Lower lobe of right lung (tissue), 2 donors: Measurements from ENCODE around the gene NPLOC4. TPM values are rescaled to one million over a fixed set of nuclear protein-coding genes. Genes with fewer than 3 reads are reported as not detected.

Source experiments
- ATAC-seq, 2 donors: fragments of 200-7000 bp; cut with Tn5 transposase; one replicate each; pipeline ENCODE4 v1.9.1; 2020 to 2022; ENCODE audit warnings: mild to moderate bottlenecking in 2 of 2, moderate library complexity in 2 of 2
- DNase-seq: peaks from one replicate; pipeline ENCODE4 v3.0.0-alpha.2; 2020
- H3K27ac ChIP-seq: fragments of 200-600 bp; one replicate; pipeline ENCODE4 v1.8.0; 2022
- H3K27me3 ChIP-seq: fragments of 200-600 bp; one replicate; pipeline ENCODE4 v1.8.0; 2022; ENCODE audit warnings: low read depth
- H3K36me3 ChIP-seq: fragments of 200-600 bp; one replicate; pipeline ENCODE4 v1.8.0; 2022; ENCODE audit warnings: mild to moderate bottlenecking
- H3K4me1 ChIP-seq: fragments of 200-600 bp; one replicate; pipeline ENCODE4 v1.8.0; 2022
- H3K4me3 ChIP-seq: fragments of 200-600 bp; one replicate; pipeline ENCODE4 v1.8.0; 2022; ENCODE audit warnings: mild to moderate bottlenecking
- H3K9me3 ChIP-seq: fragments of 200-600 bp; one replicate; pipeline ENCODE4 v1.8.0; 2022
- intact Hi-C: fragments of 100-400 bp; cut with DNase I; formaldehyde crosslinking; loops from one replicate; pipeline ENCODE4 v1.11.0; 2022
- total RNA-seq: library from RNA; stranded (reverse); fragmentation: NEBNext Ultra II Directional; extraction: Animal tissue kit (Norgen Biotek cat#: 25700); gene quantifications from one replicate; pipeline ENCODE4 v1.2.1, GENCODE V29; 2021
- TF ChIP-seq, protein P1 (sequence below): fragments of 200-600 bp; IDR thresholded peaks from one replicate; pipeline ENCODE4 v1.8.0; 2022; ENCODE audit warnings: antibody characterized with exemption, mild to moderate bottlenecking
- donor health status: DM: no; HTN: yes; CAD: no; lungs with severe emphysema.

Gene NPLOC4
- total RNA-seq, 1 donor from 2014 or later = 69.6 TPM

DNA sequence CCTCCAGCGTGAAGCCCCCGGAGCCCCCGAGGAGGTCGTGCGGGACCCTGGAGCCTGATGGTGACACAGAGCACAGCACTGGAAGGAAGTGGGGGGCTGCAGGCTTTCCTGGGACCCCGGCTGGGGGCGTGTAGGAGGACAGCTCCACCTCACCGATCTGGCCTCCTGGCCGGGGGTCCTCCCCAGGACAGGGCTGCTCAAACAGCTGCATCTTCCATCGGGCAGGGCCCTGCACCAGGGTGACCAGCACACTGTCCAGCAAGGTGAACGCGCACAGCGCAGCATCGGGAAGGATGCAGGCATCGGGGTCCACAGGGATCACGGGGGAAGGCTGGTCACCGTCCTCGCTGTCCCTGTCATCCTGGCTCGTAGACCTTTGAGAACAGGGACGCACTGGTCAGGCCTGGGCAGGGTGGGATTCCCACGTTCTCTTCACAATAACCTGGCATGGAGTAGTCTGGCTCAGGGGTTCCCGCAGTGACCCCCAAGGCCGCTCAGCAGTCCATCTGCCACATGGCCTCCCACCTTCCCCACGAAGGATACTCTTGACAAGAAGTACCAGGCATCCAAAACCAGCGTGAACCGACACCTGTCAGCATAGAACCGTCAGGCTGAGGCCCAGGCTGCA, 86.0 kb downstream of the NPLOC4 start:
- peak overlapping the region; percentile 100 for H3K4me3 ChIP-seq
- no peaks in the 10 kb centered on the region for H3K27me3 ChIP-seq
- TF ChIP-seq, protein P1, sequence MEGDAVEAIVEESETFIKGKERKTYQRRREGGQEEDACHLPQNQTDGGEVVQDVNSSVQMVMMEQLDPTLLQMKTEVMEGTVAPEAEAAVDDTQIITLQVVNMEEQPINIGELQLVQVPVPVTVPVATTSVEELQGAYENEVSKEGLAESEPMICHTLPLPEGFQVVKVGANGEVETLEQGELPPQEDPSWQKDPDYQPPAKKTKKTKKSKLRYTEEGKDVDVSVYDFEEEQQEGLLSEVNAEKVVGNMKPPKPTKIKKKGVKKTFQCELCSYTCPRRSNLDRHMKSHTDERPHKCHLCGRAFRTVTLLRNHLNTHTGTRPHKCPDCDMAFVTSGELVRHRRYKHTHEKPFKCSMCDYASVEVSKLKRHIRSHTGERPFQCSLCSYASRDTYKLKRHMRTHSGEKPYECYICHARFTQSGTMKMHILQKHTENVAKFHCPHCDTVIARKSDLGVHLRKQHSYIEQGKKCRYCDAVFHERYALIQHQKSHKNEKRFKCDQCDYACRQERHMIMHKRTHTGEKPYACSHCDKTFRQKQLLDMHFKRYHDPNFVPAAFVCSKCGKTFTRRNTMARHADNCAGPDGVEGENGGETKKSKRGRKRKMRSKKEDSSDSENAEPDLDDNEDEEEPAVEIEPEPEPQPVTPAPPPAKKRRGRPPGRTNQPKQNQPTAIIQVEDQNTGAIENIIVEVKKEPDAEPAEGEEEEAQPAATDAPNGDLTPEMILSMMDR = no peak
- peaks cover 28% of the 10 kb centered on the region for H3K4me1 ChIP-seq
- intact Hi-C loops = no loop called here
- no peak overlapping the region for H3K27ac ChIP-seq
- H3K36me3 ChIP-seq = peaks cover 43% of the 10 kb centered on the region
- no peaks in the 10 kb centered on the region for H3K9me3 ChIP-seq
- DNase-seq (no peak), ATAC-seq (no peak)

DNA sequence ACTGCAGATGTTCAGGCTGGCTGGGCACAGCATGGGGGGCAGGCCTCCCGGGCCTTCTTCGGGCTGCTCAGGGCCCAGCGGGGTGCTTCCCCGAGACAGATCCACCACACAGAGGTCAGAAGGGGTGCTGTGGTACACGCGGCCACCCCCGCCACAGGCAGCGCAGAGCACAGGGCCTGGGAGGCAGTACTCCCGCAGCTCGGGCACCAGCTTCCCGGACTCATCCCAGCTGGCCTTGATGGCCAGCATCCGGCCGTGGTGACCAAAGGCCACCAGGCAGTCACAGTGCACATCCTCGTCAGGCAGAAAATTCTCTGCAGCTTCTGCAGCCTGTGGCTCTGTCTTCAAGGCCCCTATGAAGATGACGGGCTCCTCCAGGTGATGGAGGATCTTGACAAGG, 86.6 kb downstream of the NPLOC4 start:
- intact Hi-C loops = no loop called here
- peaks cover 28% of the 10 kb centered on the region for H3K4me1 ChIP-seq
- no peak for ATAC-seq
- no peak overlapping the region for H3K4me3 ChIP-seq
- no peaks in the 10 kb centered on the region for H3K27me3 ChIP-seq
- H3K36me3 ChIP-seq = peaks cover 49% of the 10 kb centered on the region
- no peaks in the 10 kb centered on the region for H3K9me3 ChIP-seq
- TF ChIP-seq, protein P1 = no peak
- H3K27ac ChIP-seq = no peak overlapping the region
- no peak for DNase-seq

DNA sequence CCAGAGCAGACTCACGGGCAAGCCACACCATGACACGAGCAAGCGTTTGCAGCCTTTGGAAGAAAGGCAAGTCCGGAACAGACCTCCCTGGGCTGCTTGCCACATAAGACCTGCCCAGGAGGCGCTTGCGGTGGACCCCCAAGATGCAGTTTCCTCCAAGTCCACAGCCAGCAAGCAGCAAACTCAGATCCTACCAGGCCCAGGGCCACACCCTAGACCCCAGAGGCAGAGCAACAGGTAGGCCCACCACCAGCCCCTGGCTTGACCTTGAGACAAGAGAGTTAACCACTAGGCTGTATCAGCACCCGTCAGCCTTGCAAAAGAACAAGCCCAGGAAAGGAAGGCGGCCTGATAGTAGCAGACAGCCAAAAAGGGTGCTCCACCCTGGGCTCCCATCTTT, 87.1 kb downstream of the NPLOC4 start:
- Histone ChIP-seq H3K27me3 (no peaks in the 10 kb centered on the region), H3K27ac (no peak overlapping the region), H3K36me3 (peaks cover 54% of the 10 kb centered on the region), H3K4me1 (peaks cover 28% of the 10 kb centered on the region), H3K4me3 (no peak overlapping the region), H3K9me3 (no peaks in the 10 kb centered on the region)
- TF ChIP-seq, protein P1 = no peak
- intact Hi-C loops = no loop called here
- ATAC-seq (no peak), DNase-seq (no peak)

DNA sequence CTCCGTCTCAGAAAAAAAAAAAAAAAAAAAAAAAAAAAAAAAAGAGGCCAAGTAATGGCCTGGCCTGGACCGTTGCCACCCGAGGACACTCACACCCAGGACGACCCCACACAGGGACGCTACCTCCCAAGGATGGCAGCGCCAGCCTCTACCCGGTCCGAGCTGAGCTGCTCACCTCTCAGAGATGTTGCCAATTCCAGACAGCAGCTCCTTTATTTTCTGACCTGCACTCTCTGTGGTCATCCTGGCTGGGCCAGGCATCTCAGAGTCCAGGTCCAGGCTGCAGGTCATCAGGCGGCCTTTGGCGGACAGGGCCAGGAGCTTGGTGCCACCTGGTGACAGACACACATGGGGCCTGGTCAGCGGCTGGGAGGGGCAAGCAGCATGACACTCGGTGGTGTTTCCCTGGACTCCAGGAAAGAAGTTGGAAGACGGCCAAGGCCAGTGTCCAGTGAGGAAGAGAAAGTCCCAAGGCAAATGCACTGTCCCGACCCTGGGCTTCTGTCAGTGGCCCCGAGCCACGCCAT, 87.8 kb downstream of the NPLOC4 start:
- intact Hi-C loops = no loop called here
- TF ChIP-seq, protein P1 = no peak
- Histone ChIP-seq H3K4me1 (peaks cover 26% of the 10 kb centered on the region), H3K36me3 (peaks cover 61% of the 10 kb centered on the region), H3K27ac (no peak overlapping the region), H3K27me3 (no peaks in the 10 kb centered on the region), H3K4me3 (no peak overlapping the region), H3K9me3 (no peaks in the 10 kb centered on the region)
- no peak for DNase-seq
- ATAC-seq = no peak

DNA sequence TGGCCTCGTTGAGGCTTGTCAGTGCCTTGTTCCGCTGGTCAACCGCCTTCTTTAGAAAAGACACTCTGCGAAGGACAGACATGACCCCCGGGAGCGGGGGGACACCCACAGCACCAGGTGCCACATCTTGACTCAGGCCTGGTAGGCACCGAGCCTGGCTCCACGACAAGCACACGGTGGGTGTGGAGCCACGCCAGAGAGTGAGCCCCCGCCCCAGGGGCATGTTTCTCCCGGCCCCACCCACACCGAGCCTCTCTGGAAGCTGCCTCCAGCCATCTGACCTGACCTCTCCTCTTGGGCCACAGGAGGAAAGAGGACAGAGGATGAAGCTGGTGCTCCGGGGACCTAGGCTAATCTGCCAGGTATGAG, 89.3 kb downstream of the NPLOC4 start:
- Histone ChIP-seq H3K36me3 (peaks cover 75% of the 10 kb centered on the region), H3K9me3 (no peaks in the 10 kb centered on the region), H3K4me3 (no peak overlapping the region), H3K27ac (no peak overlapping the region), H3K27me3 (no peaks in the 10 kb centered on the region), H3K4me1 (peaks cover 13% of the 10 kb centered on the region)
- ATAC-seq (no peak), DNase-seq (no peak)
- intact Hi-C loops = no loop called here
- TF ChIP-seq, protein P1 = no peak
